ENCODE results near the gene BCL11B. TPM values are rescaled to one million over a fixed set of nuclear protein-coding genes. Genes with fewer than 3 reads are reported as not detected.

Gene BCL11B
- total RNA-seq, 1 donor from 2014 or later = 1.3 TPM

DNA sequence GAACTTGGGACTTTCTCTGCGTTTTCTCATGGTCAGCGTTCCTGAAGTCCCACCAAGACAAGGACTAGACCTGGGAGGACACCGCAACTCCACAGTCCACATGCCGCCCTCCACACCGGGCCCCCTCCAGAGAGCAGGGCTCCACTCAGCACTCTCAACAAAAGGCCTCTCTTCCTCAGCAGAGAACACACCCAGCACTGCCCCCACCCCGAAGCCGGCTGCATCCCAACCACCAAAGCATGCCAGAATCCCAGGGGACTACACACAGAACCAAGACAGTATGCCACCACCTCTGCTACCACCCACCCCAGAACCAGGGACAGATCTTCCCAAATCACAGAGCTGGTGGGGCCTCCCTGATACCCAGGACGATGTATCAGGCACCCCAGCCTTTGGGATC is 88.3 kb downstream of the BCL11B start:
- H3K27ac ChIP-seq = no peak overlapping the region
- H4K20me1 ChIP-seq (ENCODE audit: low read depth) = no peaks in the 10 kb centered on the region
- no peak overlapping the region for H3K4me3 Mint-ChIP-seq
- H3K36me3 ChIP-seq = no peaks in the 10 kb centered on the region
- no peaks in the 10 kb centered on the region for H3F3A ChIP-seq (ENCODE audit: low read depth)
- H3K9ac ChIP-seq = no peak overlapping the region
- peaks cover 7% of the 10 kb centered on the region for H3K4me1 Mint-ChIP-seq
- H3K27me3 Mint-ChIP-seq (ENCODE audit: insufficient read depth, low read depth) = no peaks in the 10 kb centered on the region
- H3K4me3 ChIP-seq = no peak overlapping the region
- DNase-seq (ENCODE audit: low spot score) = no peak
- H2AFZ ChIP-seq (replicated peaks) = no peak overlapping the region
- no peaks in the 10 kb centered on the region for H3K27me3 ChIP-seq
- H3K27ac Mint-ChIP-seq = no peak overlapping the region
- H3K79me2 ChIP-seq (ENCODE audit: low read depth) = no peaks in the 10 kb centered on the region
- no peak overlapping the region for H3K4me2 ChIP-seq
- H3K9me3 Mint-ChIP-seq = no peaks in the 10 kb centered on the region
- peaks cover 2% of the 10 kb centered on the region for H3K36me3 Mint-ChIP-seq
- TF ChIP-seq, protein P1, sequence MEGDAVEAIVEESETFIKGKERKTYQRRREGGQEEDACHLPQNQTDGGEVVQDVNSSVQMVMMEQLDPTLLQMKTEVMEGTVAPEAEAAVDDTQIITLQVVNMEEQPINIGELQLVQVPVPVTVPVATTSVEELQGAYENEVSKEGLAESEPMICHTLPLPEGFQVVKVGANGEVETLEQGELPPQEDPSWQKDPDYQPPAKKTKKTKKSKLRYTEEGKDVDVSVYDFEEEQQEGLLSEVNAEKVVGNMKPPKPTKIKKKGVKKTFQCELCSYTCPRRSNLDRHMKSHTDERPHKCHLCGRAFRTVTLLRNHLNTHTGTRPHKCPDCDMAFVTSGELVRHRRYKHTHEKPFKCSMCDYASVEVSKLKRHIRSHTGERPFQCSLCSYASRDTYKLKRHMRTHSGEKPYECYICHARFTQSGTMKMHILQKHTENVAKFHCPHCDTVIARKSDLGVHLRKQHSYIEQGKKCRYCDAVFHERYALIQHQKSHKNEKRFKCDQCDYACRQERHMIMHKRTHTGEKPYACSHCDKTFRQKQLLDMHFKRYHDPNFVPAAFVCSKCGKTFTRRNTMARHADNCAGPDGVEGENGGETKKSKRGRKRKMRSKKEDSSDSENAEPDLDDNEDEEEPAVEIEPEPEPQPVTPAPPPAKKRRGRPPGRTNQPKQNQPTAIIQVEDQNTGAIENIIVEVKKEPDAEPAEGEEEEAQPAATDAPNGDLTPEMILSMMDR (IDR thresholded peaks at IDR 0.05) = no peak
- TF ChIP-seq EZH2 (IDR thresholded peaks at IDR 0.05) (no peak), EZH2phosphoT487 (IDR thresholded peaks at IDR 0.05) (no peak)
- H3K4me1 ChIP-seq = no peaks in the 10 kb centered on the region
- no peaks in the 10 kb centered on the region for H3K9me3 ChIP-seq (ENCODE audit: low read depth)

DNA sequence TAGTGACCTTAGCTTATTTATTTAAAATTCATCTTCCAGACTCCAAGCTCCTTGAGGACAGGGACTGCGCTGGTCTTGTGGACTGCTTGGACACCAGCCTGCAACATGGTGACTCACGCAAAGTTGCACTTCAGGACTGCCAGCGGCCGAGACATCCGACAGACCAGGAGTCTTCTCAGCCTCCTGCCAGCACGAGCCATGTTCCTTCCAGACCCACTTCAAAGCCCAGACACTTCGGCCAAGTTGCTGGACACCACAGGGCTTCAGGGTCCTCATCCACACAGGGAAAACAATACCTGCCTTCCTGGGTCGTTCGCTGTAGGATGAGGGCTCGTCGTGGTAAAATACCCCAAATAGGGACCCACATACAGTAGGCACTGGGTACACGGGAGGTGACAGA is 88.7 kb downstream of the BCL11B start:
- no peaks in the 10 kb centered on the region for H4K20me1 ChIP-seq (ENCODE audit: low read depth)
- no peak overlapping the region for H3K4me3 Mint-ChIP-seq
- no peaks in the 10 kb centered on the region for H3K79me2 ChIP-seq (ENCODE audit: low read depth)
- H3K9ac ChIP-seq = no peak overlapping the region
- H3K27me3 ChIP-seq = no peaks in the 10 kb centered on the region
- no peaks in the 10 kb centered on the region for H3K36me3 ChIP-seq
- H3K36me3 Mint-ChIP-seq = peaks cover 2% of the 10 kb centered on the region
- H3K4me3 ChIP-seq = no peak overlapping the region
- no peaks in the 10 kb centered on the region for H3K27me3 Mint-ChIP-seq (ENCODE audit: insufficient read depth, low read depth)
- H3K9me3 Mint-ChIP-seq = no peaks in the 10 kb centered on the region
- peaks cover 9% of the 10 kb centered on the region for H3K4me1 Mint-ChIP-seq
- H2AFZ ChIP-seq (replicated peaks) = no peak overlapping the region
- no peaks in the 10 kb centered on the region for H3F3A ChIP-seq (ENCODE audit: low read depth)
- H3K27ac Mint-ChIP-seq = no peak overlapping the region
- no peak for DNase-seq (ENCODE audit: low spot score)
- no peak overlapping the region for H3K4me2 ChIP-seq
- no peaks in the 10 kb centered on the region for H3K9me3 ChIP-seq (ENCODE audit: low read depth)
- H3K4me1 ChIP-seq = no peaks in the 10 kb centered on the region
- TF ChIP-seq EZH2 (IDR thresholded peaks at IDR 0.05) = no peak
- no peak for TF ChIP-seq EZH2phosphoT487 (IDR thresholded peaks at IDR 0.05)
- TF ChIP-seq, protein P1 (IDR thresholded peaks at IDR 0.05) = no peak
- no peak overlapping the region for H3K27ac ChIP-seq

DNA sequence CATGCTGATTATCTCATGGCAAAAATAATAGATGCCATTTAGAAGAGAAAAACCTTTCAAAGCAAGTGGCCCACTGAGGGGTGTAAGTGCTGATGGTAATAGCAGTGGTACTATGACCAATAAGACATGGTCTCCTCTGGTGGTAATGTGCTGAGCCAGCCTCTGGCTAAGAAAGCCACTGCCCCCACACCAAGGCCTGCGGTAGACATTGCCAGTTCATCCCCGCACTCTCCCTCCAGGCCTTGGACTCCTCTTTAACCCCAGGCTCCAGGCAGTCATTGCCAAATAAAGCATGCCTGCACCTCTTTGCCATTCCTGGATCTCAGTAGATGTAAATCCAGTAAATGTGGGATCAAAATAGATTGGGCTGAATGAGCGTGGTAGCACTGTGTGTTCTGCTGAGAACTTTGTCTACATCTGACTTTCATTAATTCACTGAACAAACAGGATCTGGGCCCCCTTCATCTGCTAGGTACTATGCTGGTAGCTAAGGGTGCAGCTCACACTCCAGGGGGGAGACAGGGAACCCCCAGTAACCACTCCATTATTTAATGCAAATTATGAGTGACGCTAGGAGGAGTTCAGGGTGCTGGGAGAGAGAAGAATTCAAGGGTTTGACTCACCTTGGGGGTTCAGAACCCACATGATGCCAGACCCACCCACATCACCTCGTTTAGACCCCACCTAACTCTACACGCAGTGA is 89.3 kb downstream of the BCL11B start:
- Histone ChIP-seq H2AFZ (replicated peaks) (no peak overlapping the region), H3K9me3 (ENCODE audit: low read depth) (no peaks in the 10 kb centered on the region), H3K4me2 (no peak overlapping the region), H3K79me2 (ENCODE audit: low read depth) (no peaks in the 10 kb centered on the region), H3K9ac (no peak overlapping the region), H4K20me1 (ENCODE audit: low read depth) (no peaks in the 10 kb centered on the region), H3K36me3 (no peaks in the 10 kb centered on the region), H3K27me3 (no peaks in the 10 kb centered on the region), H3F3A (ENCODE audit: low read depth) (no peaks in the 10 kb centered on the region), H3K4me3 (no peak overlapping the region), H3K27ac (no peak overlapping the region), H3K4me1 (no peaks in the 10 kb centered on the region)
- DNase-seq (ENCODE audit: low spot score) = no peak
- Mint-ChIP-seq H3K4me1 (peaks cover 9% of the 10 kb centered on the region), H3K4me3 (no peak overlapping the region), H3K9me3 (no peaks in the 10 kb centered on the region), H3K36me3 (peaks cover 2% of the 10 kb centered on the region), H3K27me3 (ENCODE audit: insufficient read depth, low read depth) (no peaks in the 10 kb centered on the region), H3K27ac (no peak overlapping the region)
- TF ChIP-seq EZH2phosphoT487 (IDR thresholded peaks at IDR 0.05) (no peak), EZH2 (IDR thresholded peaks at IDR 0.05) (no peak)
- TF ChIP-seq, protein P1 (IDR thresholded peaks at IDR 0.05) = no peak

Measured in neural progenitor cell (in vitro differentiated cells).